NCI-H526 treated with DMSO at 0.1 percent for 48 hours (cell line): ENCODE results near the gene DIP2C.
"Not testable (repeated sequence)": the region's sequence is repeated elsewhere in the genome, so short reads cannot be mapped to it uniquely, and the experiment has no call there.

Source experiments
- DNase-seq: peaks from one replicate; lab custom pipeline; 2025; lab: John Stamatoyannopoulos, UW

The DIP2C gene

GRCh38 chr10:301536-301935 lies 387.9 kb downstream of the DIP2C start:
- DNase-seq, result no peak

GRCh38 chr10:300580-300979 lies 388.9 kb downstream of the DIP2C start:
- DNase-seq, result not testable (repeated sequence)

GRCh38 chr10:299969-300368 lies 389.5 kb downstream of the DIP2C start:
- DNase-seq, result no peak

GRCh38 chr10:299512-299911 lies 390.0 kb downstream of the DIP2C start:
- no peak for DNase-seq

- DNase-seq, result no peak
These were observed 391.4 kb downstream of the DIP2C start for GRCh38 chr10:298033-298432.

- no peak for DNase-seq
These were observed 391.9 kb downstream of the DIP2C start for GRCh38 chr10:297567-297966.

- no peak for DNase-seq
These were observed 395.8 kb downstream of the DIP2C start for GRCh38 chr10:293636-294035.

GRCh38 chr10:290026-290725 lies 399.3 kb downstream of the DIP2C start:
- no peak for DNase-seq

GRCh38 chr10:289581-289980 lies 399.9 kb downstream of the DIP2C start:
- DNase-seq, result no peak

GRCh38 chr10:288316-289200 lies 400.9 kb downstream of the DIP2C start:
- DNase-seq, result no peak

GRCh38 chr10:287814-288213 lies 401.7 kb downstream of the DIP2C start:
- no peak for DNase-seq

- DNase-seq, result no peak
These were observed 402.3 kb downstream of the DIP2C start for GRCh38 chr10:287026-287709.

GRCh38 chr10:285216-285615 lies 404.3 kb downstream of the DIP2C start:
- DNase-seq, result no peak

GRCh38 chr10:283916-284356 lies 405.5 kb downstream of the DIP2C start:
- no peak for DNase-seq

GRCh38 chr10:283140-283479 lies 406.4 kb downstream of the DIP2C start:
- DNase-seq, result no peak

- no peak for DNase-seq
These were observed 407.0 kb downstream of the DIP2C start for GRCh38 chr10:282294-283139.

- no peak for DNase-seq
These were observed 409.8 kb downstream of the DIP2C start for GRCh38 chr10:279655-280054.

GRCh38 chr10:279232-279631 lies 410.2 kb downstream of the DIP2C start:
- DNase-seq, result no peak

- DNase-seq, result no peak
These were observed 410.8 kb downstream of the DIP2C start for GRCh38 chr10:278707-279106.

- no peak for DNase-seq
These were observed 411.5 kb downstream of the DIP2C start for GRCh38 chr10:277963-278362.

- DNase-seq, result no peak
These were observed 413.8 kb downstream of the DIP2C start for GRCh38 chr10:275680-276079.

- no peak for DNase-seq
These were observed 414.6 kb downstream of the DIP2C start for GRCh38 chr10:274866-275265.
